GM12872 (cell line): Measurements from ENCODE around the gene CNTNAP2.

Source experiments
- TF ChIP-seq, protein P1 (sequence below): IDR thresholded peaks from 3 replicates; pipeline ENCODE4 v1.5.1; 2011; ENCODE audit warnings: low read depth, mild to moderate bottlenecking, low read length, moderate library complexity; ENCODE audit not compliant: insufficient read depth

The CNTNAP2 gene

DNA sequence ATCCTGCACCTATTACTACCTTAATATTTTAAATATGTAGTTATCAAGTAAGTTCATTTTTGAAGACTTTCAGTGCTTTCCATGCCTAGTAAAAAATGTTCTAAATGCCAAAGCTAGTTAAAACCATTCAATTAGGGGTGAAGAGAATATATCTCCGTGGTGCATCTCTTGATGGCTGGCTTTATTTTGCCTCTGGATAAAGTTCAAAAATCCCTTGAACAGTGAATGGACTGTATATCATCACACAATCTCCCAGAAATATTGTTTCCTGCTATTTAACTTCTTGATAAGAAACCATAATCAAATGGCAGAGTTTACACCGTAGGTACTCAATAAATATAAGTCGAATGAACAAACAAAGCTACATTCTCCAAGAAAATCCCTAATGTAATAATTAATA is 1360.9 kb downstream of the CNTNAP2 start:
- TF ChIP-seq, protein P1, sequence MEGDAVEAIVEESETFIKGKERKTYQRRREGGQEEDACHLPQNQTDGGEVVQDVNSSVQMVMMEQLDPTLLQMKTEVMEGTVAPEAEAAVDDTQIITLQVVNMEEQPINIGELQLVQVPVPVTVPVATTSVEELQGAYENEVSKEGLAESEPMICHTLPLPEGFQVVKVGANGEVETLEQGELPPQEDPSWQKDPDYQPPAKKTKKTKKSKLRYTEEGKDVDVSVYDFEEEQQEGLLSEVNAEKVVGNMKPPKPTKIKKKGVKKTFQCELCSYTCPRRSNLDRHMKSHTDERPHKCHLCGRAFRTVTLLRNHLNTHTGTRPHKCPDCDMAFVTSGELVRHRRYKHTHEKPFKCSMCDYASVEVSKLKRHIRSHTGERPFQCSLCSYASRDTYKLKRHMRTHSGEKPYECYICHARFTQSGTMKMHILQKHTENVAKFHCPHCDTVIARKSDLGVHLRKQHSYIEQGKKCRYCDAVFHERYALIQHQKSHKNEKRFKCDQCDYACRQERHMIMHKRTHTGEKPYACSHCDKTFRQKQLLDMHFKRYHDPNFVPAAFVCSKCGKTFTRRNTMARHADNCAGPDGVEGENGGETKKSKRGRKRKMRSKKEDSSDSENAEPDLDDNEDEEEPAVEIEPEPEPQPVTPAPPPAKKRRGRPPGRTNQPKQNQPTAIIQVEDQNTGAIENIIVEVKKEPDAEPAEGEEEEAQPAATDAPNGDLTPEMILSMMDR = no peak

DNA sequence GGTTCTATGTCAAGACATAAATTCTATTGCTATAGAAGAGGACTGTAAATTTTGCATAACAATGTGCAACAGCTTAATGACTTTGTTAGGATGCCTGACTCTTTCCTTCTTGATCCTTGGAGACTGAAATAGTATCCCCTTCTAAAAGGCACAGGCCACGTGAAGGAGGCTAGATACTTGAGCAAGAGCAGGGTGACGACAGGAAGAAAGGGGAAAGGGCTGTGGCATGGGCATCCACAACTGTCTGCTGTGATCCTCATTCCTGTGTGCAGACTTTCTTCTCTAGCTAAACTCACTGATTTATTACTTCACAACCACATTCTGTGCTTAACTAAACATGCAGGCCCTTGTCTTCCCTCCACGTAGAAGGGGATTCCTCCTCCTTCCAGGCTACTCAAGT is 1362.2 kb downstream of the CNTNAP2 start:
- TF ChIP-seq, protein P1 = no peak

GRCh38 chr7:147483634-147484292 is 1367.2 kb downstream of the CNTNAP2 start:
- TF ChIP-seq, protein P1 = no peak

DNA sequence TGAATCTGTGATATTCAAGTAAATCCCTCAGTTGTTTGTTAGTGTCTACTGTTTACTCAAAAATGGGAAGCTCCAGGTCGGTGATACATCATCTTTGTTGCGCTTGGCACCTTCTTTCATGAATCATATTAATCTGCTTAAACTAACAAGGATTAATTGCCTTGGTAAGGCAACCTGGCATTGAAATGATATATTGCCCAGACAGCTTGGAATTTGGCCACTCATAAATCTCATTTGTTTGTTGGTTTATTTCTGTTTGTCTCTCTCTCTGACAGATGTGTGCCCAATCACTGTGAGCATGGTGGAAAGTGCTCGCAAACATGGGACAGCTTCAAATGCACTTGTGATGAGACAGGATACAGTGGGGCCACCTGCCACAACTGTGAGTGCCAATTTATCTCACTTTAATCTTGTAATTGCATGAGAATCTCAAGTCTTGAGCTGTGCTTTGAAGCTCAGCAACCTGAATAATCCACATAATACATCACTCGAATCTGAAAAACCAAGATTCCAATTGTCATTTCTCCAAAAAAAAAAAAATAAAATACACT is 1369.1 kb downstream of the CNTNAP2 start:
- TF ChIP-seq, protein P1 = no peak

DNA sequence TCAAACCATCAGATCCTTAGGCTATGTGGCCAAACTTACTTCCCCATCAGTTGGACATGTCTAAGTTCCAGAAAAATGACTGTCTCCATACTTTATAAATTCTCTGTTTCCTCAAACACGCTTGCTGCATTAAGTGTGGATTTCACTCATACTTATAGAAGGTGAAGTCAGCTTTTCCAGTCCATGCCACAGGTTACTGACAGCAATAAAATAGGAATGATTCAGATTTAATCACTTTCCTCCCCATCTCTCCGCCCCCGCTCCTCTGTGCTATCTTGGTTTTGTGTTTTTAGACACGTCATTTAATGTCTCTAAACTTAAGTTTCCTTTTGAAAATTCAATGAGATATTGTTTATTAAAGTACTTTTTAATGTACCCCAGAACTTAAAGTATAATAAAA is 1376.0 kb downstream of the CNTNAP2 start:
- TF ChIP-seq, protein P1 = no peak

GRCh38 chr7:147496209-147496608 is 1379.6 kb downstream of the CNTNAP2 start:
- TF ChIP-seq, protein P1 = no peak

DNA sequence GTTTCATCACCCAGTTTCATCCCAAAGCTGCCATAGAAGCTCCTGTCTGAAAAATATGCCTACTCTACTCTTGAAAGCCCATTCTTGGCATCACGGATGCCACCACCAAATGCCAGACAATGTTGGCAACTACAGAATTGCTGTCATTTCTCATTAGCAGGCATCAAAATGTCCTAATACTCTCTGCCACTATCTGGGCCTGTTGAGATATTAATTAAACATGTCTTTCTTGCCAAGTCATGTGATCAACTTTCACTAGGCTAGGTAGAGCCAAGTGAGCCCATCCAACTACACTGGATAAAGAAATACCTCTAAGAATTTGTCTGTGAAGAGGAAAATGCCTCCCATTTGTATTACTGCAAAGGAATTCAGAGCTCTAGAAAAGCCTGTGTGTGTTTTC is 1380.6 kb downstream of the CNTNAP2 start:
- TF ChIP-seq, protein P1 = no peak
